ENCODE results near the gene SULT4A1.

The SULT4A1 gene

GRCh38 chr22:43858156-43858895, 4.0 kb downstream of the SULT4A1 start:
- H3K27ac ChIP-seq: no peak overlapping the region
- TF ChIP-seq CTCF (conservative IDR thresholded peaks at IDR 0.05; ENCODE audit: low read depth): no peak
- POLR2A ChIA-PET (ENCODE audit: low non-redundant PET): no interaction called here
- CTCF ChIA-PET: interaction anchor here (0.5 kb wide), 1 partner anchor 156 kb away, joined by 3 read pairs; no protein-coding TSS in a partner anchor
- DNase-seq (ENCODE audit: low spot score): no peak

DNA sequence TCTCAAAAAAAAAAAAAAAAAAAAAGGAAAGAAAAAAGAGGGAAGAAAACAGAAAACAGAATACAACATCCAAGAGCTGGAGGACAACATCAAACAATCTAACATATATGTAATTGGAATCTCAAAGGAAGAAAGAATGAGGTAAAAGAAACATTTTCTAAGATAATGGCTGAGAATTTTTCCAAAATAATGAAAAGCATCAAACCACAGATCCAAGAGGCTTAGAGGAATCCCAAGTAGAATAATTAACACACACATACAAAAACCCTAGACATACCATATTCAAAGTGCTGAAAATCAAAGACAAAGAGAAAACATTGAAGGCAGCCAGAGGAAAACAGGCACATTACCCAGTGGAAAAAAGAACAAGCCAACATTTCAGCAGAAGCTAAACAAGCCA, 4.9 kb downstream of the SULT4A1 start:
- POLR2A ChIA-PET (ENCODE audit: low non-redundant PET): no interaction called here
- TF ChIP-seq CTCF (conservative IDR thresholded peaks at IDR 0.05; ENCODE audit: low read depth): no peak
- CTCF ChIA-PET: no interaction called here
- H3K27ac ChIP-seq: no peak overlapping the region
- DNase-seq (ENCODE audit: low spot score): no peak

- POLR2A ChIA-PET (ENCODE audit: low non-redundant PET): no interaction called here
- H3K27ac ChIP-seq: no peak overlapping the region
- no peak for DNase-seq (ENCODE audit: low spot score)
- TF ChIP-seq CTCF (conservative IDR thresholded peaks at IDR 0.05; ENCODE audit: low read depth): no peak
- CTCF ChIA-PET: no interaction called here
These were observed 6.9 kb downstream of the SULT4A1 start for GRCh38 chr22:43855431-43855830.

DNA sequence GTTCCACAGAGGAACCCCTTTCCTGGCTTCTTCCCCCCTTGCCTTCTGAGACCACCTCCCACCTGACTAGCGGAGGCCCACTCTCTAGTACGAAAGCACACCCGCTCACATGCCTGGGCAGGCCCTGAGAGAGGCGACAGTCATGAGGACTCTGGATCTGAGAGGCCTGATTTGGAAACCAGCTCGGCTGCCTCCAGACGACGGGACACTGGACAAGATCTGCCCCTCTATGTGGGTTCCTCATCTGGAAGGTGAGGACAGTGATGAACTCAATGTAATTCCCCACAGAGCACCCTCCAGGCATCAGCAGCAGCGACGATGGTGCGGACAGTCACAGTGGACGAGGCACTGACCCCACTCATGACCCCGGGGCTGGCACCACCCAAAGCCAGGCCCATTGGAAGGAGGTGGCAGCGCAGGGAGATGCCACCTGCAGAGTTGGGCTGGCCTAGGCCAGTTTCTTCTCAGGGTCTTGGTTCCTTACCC, 7.5 kb downstream of the SULT4A1 start:
- no peak overlapping the region for H3K27ac ChIP-seq
- POLR2A ChIA-PET (ENCODE audit: low non-redundant PET): no interaction called here
- CTCF ChIA-PET: no interaction called here
- no peak for DNase-seq (ENCODE audit: low spot score)
- TF ChIP-seq CTCF (conservative IDR thresholded peaks at IDR 0.05; ENCODE audit: low read depth): no peak

GRCh38 chr22:43854121-43854785, 8.1 kb downstream of the SULT4A1 start:
- no peak overlapping the region for H3K27ac ChIP-seq
- ChIA-PET CTCF (no interaction called here), POLR2A (ENCODE audit: low non-redundant PET) (no interaction called here)
- no peak for TF ChIP-seq CTCF (conservative IDR thresholded peaks at IDR 0.05; ENCODE audit: low read depth)
- DNase-seq (ENCODE audit: low spot score): no peak

DNA sequence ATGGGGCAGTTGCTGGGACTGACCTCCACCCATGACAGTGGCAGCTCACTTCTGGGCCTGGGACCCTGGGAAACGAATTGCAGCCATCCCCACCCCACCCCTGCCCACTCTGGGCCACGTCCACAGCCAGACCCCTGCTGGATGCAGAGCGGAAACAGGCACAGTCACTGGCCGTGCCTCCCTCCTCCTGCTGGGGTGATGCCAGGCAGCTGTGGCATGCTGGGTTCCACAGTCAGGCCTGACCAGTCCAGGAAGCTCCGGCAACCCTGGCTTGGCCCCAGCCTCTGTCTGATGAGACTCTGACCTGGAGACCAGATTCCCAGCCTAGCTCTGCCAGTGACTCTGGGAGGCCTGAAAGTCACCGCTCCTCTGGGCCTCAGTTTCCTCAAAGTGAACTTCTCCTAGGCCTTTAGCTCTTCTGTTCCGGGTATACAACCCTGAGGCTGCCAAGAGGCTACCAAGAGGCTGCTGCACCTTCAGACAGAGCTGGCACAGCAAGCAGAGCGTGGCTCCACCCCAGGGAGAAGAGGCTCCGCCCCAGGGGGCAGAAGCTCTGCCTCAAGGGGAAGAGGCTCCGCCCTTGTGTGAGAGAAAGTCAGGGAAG, 8.9 kb downstream of the SULT4A1 start:
- CTCF ChIA-PET: no interaction called here
- DNase-seq (ENCODE audit: low spot score): no peak
- no peak overlapping the region for H3K27ac ChIP-seq
- no peak for TF ChIP-seq CTCF (conservative IDR thresholded peaks at IDR 0.05; ENCODE audit: low read depth)
- POLR2A ChIA-PET (ENCODE audit: low non-redundant PET): no interaction called here
